HG03060 (cell line): Measurements from ENCODE around the gene RALGPS2.
"Not testable (repeated sequence)": the region's sequence is repeated elsewhere in the genome, so short reads cannot be mapped to it uniquely, and the experiment has no call there.

Experiments
- ATAC-seq: cut with Tn5 transposase; IDR thresholded peaks from one replicate; pipeline ENCODE4 v1.9.1; 2021; ENCODE audit warnings: low read depth, moderate number of reproducible peaks; ENCODE audit not compliant: unreplicated experiment

Gene RALGPS2

GRCh38 chr1:178772952-178773351, 47.9 kb downstream of the RALGPS2 start:
- no peak for ATAC-seq

- ATAC-seq, result no peak
Observed at GRCh38 chr1:178774263-178774662, 49.2 kb downstream of the RALGPS2 start.

- no peak for ATAC-seq
Observed at GRCh38 chr1:178776553-178776952, 51.5 kb downstream of the RALGPS2 start.

- ATAC-seq, result no peak
Observed at GRCh38 chr1:178781533-178782330, 56.7 kb downstream of the RALGPS2 start.

GRCh38 chr1:178784131-178784536, 59.1 kb downstream of the RALGPS2 start:
- ATAC-seq, result no peak

GRCh38 chr1:178792394-178792793, 67.3 kb downstream of the RALGPS2 start:
- ATAC-seq, result no peak

GRCh38 chr1:178796013-178796412, 71.0 kb downstream of the RALGPS2 start:
- no peak for ATAC-seq

GRCh38 chr1:178797590-178797989, 72.5 kb downstream of the RALGPS2 start:
- no peak for ATAC-seq

- no peak for ATAC-seq
Observed at GRCh38 chr1:178798232-178798861, 73.3 kb downstream of the RALGPS2 start.

GRCh38 chr1:178802873-178803272, 77.8 kb downstream of the RALGPS2 start:
- ATAC-seq, result no peak

- ATAC-seq, result no peak
Observed at GRCh38 chr1:178806665-178807300, 81.7 kb downstream of the RALGPS2 start.

GRCh38 chr1:178808529-178808928, 83.5 kb downstream of the RALGPS2 start:
- ATAC-seq, result no peak

GRCh38 chr1:178810585-178810984, 85.5 kb downstream of the RALGPS2 start:
- no peak for ATAC-seq

- no peak for ATAC-seq
Observed at GRCh38 chr1:178818416-178818815, 93.4 kb downstream of the RALGPS2 start.

GRCh38 chr1:178819123-178819522, 94.1 kb downstream of the RALGPS2 start:
- no peak for ATAC-seq

GRCh38 chr1:178821134-178821866, 96.3 kb downstream of the RALGPS2 start:
- no peak for ATAC-seq

- ATAC-seq, result no peak
Observed at GRCh38 chr1:178825167-178825566, 100.1 kb downstream of the RALGPS2 start.

- ATAC-seq, result no peak
Observed at GRCh38 chr1:178844436-178844835, 119.4 kb downstream of the RALGPS2 start.

GRCh38 chr1:178846306-178846705, 121.3 kb downstream of the RALGPS2 start:
- no peak for ATAC-seq

- ATAC-seq, result no peak
Observed at GRCh38 chr1:178847396-178847849, 122.4 kb downstream of the RALGPS2 start.

GRCh38 chr1:178847919-178848318, 122.9 kb downstream of the RALGPS2 start:
- ATAC-seq, result not testable (repeated sequence)
